ENCODE measurements around the gene ZNF714. TPM values are rescaled to one million over a fixed set of nuclear protein-coding genes. Genes with fewer than 3 reads are reported as not detected.

Gene ZNF714
- total and polyA plus RNA-seq, 10 of the 15 experiments (the other 5 are each of a cell fraction or from before 2014, with no cell fraction given) = 4.9 to 13.2 (median 9.1) TPM

DNA sequence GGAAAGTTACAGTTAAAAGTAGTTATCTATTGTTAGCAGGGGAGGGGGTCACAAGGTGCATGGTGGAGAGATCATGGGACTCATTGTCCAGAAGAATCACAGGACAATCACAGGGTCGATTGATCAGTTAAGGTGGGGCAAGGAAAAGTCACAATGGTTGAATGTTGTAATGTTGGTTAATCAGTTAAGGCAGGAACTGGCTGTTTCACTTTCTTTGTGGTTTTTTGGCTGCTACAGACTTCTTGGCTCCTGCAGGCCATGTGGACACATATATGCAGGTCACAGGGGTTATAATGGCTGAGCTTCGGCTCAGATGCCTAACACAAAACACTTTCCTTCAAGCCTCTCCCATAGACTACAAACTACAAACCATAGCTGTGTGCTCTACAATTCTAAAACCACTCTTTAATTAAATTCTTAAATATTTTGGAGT is 52.9 kb downstream of the ZNF714 start:
- DNase-seq (ENCODE audit: low read depth, low spot score) = no peak
- Histone ChIP-seq H3K4me1 (ENCODE audit: control insufficient read depth, insufficient read depth, low read length) (no peaks in the 10 kb centered on the region), H3K27me3 (replicated peaks in 1 of 2; ENCODE audit: control insufficient read depth in 2 of 2, insufficient read depth in 2 of 2, low read length in 1 of 2) (no peaks in the 10 kb centered on the region), H2AFZ (ENCODE audit: control insufficient read depth, low read depth, low read length) (no peak overlapping the region), H3K36me3 (ENCODE audit: control insufficient read depth in 2 of 2, insufficient read depth in 2 of 2, low read length in 1 of 2) (no peaks in the 10 kb centered on the region), H3K79me2 (ENCODE audit: control insufficient read depth, insufficient read depth, low read length) (no peaks in the 10 kb centered on the region), H3K9me3 (replicated peaks; ENCODE audit: control insufficient read depth, insufficient read depth, low read length) (no peaks in the 10 kb centered on the region; the same call in 2 of the 3 replicates), H3K4me2 (ENCODE audit: control insufficient read depth, insufficient read depth) (no peak overlapping the region), H3K4me3 (no peak overlapping the region), H3K9ac (ENCODE audit: control insufficient read depth, insufficient read depth, low read length) (no peak overlapping the region), H4K20me1 (ENCODE audit: control insufficient read depth, insufficient read depth) (no peaks in the 10 kb centered on the region), H3K27ac (ENCODE audit: control insufficient read depth, insufficient read depth) (no peak overlapping the region)
- ATAC-seq = no peak
- POLR2A ChIA-PET = no interaction called here
- no TSS peak for BruUV-seq (replicated peaks)
- intact Hi-C loops (cut with micrococcal nuclease; ENCODE audit: unreplicated experiment) = no loop called here
- RAD21 ChIA-PET (ENCODE audit: unreplicated experiment) = no interaction called here
- WGBS (ENCODE audit: insufficient coverage, insufficient replicate concordance, low lambda C conversion rate, missing lambda C conversion rate) = 64% methylated on average over 2 of the region's 2 CpGs
- TF ChIP-seq CBFB (IDR thresholded peaks at IDR 0.05; ENCODE audit: low read depth) (no peak), SREBF1 (IDR thresholded peaks at IDR 0.05; ENCODE audit: low read length) (no peak)
- TF ChIP-seq, protein P1, sequence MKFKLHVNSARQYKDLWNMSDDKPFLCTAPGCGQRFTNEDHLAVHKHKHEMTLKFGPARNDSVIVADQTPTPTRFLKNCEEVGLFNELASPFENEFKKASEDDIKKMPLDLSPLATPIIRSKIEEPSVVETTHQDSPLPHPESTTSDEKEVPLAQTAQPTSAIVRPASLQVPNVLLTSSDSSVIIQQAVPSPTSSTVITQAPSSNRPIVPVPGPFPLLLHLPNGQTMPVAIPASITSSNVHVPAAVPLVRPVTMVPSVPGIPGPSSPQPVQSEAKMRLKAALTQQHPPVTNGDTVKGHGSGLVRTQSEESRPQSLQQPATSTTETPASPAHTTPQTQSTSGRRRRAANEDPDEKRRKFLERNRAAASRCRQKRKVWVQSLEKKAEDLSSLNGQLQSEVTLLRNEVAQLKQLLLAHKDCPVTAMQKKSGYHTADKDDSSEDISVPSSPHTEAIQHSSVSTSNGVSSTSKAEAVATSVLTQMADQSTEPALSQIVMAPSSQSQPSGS (IDR thresholded peaks at IDR 0.05; ENCODE audit: low read length) = no peak
- SMC1A ChIA-PET (ENCODE audit: uncharacterized antibody, unreplicated experiment) = no interaction called here
- FAIRE-seq = no peak
- CTCF ChIA-PET = interaction anchor here (0.7 kb wide), 1 partner anchor 71 kb away, joined by 3 read pairs; no protein-coding TSS in a partner anchor
- in situ Hi-C loops (cut with MboI) = no loop called here

DNA sequence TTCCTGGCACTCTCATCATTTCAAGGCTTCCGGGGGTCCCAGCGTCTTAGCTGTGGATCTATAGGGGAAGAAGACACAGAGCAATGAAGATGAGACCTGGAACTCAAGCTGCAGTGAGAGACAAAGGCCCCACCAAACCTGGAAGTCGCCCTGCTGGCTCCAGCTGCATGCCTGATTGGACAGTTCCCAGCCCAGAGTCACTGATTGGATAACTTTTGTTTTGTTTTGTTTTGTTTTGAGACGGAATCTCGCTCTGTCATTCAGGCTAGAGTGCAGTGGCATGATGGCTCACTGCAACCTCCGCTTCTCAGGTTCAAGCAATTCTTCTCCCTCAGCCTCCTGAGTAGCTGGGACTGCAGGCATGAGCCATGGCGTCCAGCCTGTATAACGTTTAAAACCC is 53.4 kb downstream of the ZNF714 start:
- POLR2A ChIA-PET = no interaction called here
- TF ChIP-seq CREM (IDR thresholded peaks at IDR 0.05; ENCODE audit: low read depth) = no peak
- no peak for TF ChIP-seq ZNF207 (IDR thresholded peaks at IDR 0.05; ENCODE audit: borderline replicate concordance)
- no peak for TF ChIP-seq RBBP5 (conservative IDR thresholded peaks at IDR 0.05)
- TF ChIP-seq, protein P2, sequence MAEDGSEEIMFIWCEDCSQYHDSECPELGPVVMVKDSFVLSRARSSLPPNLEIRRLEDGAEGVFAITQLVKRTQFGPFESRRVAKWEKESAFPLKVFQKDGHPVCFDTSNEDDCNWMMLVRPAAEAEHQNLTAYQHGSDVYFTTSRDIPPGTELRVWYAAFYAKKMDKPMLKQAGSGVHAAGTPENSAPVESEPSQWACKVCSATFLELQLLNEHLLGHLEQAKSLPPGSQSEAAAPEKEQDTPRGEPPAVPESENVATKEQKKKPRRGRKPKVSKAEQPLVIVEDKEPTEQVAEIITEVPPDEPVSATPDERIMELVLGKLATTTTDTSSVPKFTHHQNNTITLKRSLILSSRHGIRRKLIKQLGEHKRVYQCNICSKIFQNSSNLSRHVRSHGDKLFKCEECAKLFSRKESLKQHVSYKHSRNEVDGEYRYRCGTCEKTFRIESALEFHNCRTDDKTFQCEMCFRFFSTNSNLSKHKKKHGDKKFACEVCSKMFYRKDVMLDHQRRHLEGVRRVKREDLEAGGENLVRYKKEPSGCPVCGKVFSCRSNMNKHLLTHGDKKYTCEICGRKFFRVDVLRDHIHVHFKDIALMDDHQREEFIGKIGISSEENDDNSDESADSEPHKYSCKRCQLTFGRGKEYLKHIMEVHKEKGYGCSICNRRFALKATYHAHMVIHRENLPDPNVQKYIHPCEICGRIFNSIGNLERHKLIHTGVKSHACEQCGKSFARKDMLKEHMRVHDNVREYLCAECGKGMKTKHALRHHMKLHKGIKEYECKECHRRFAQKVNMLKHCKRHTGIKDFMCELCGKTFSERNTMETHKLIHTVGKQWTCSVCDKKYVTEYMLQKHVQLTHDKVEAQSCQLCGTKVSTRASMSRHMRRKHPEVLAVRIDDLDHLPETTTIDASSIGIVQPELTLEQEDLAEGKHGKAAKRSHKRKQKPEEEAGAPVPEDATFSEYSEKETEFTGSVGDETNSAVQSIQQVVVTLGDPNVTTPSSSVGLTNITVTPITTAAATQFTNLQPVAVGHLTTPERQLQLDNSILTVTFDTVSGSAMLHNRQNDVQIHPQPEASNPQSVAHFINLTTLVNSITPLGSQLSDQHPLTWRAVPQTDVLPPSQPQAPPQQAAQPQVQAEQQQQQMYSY (CRISPR knock-in tag; IDR thresholded peaks at IDR 0.05) = no peak
- no peak for TF ChIP-seq BACH1 (IDR thresholded peaks at IDR 0.05; ENCODE audit: borderline replicate concordance)
- no peak for TF ChIP-seq ZBED1 (IDR thresholded peaks at IDR 0.05; ENCODE audit: borderline replicate concordance)
- no peak for TF ChIP-seq YY1 (IDR thresholded peaks at IDR 0.05; ENCODE audit: low read depth, low read length)
- TF ChIP-seq RUNX3 (IDR thresholded peaks at IDR 0.05; ENCODE audit: low read length) = no peak
- TF ChIP-seq SUPT20H (IDR thresholded peaks at IDR 0.05; ENCODE audit: borderline replicate concordance, control insufficient read depth, low read depth, low read length) = no peak
- TF ChIP-seq SREBF2 (IDR thresholded peaks at IDR 0.05; ENCODE audit: low read length) = no peak
- TF ChIP-seq PML (IDR thresholded peaks at IDR 0.05; ENCODE audit: low read length) = no peak
- TF ChIP-seq MTA2 (IDR thresholded peaks at IDR 0.05; ENCODE audit: low read depth) = no peak

More for the DNA sequence above, 53.4 kb downstream of the ZNF714 start:
- no peaks in the 10 kb centered on the region for H3K79me2 ChIP-seq (ENCODE audit: control insufficient read depth, insufficient read depth, low read length)
- ChIA-PET CTCF (interaction anchor here (0.7 kb wide), 1 partner anchor 71 kb away, joined by 3 read pairs; no protein-coding TSS in a partner anchor), RAD21 (ENCODE audit: unreplicated experiment) (no interaction called here), SMC1A (ENCODE audit: uncharacterized antibody, unreplicated experiment) (no interaction called here)
- H3K36me3 ChIP-seq (ENCODE audit: control insufficient read depth in 2 of 2, insufficient read depth in 2 of 2, low read length in 1 of 2) = no peaks in the 10 kb centered on the region
- H3K9me3 ChIP-seq (replicated peaks; ENCODE audit: control insufficient read depth, insufficient read depth, low read length) = no peaks in the 10 kb centered on the region; the same call in 2 of the 3 replicates
- no peak overlapping the region for H3K9ac ChIP-seq (ENCODE audit: control insufficient read depth, insufficient read depth, low read length)
- BruUV-seq (replicated peaks) = no TSS peak
- H3K27me3 ChIP-seq (replicated peaks in 1 of 2; ENCODE audit: control insufficient read depth in 2 of 2, insufficient read depth in 2 of 2, low read length in 1 of 2) = no peaks in the 10 kb centered on the region
- H4K20me1 ChIP-seq (ENCODE audit: control insufficient read depth, insufficient read depth) = no peaks in the 10 kb centered on the region
- WGBS (ENCODE audit: insufficient coverage, insufficient replicate concordance, low lambda C conversion rate, missing lambda C conversion rate) = 70% methylated on average over 8 of the region's 8 CpGs
- in situ Hi-C loops (cut with MboI) = no loop called here
- H3K4me2 ChIP-seq (ENCODE audit: control insufficient read depth, insufficient read depth) = no peak overlapping the region
- H3K4me3 ChIP-seq = no peak overlapping the region
- no peaks in the 10 kb centered on the region for H3K4me1 ChIP-seq (ENCODE audit: control insufficient read depth, insufficient read depth, low read length)
- intact Hi-C loops (cut with micrococcal nuclease; ENCODE audit: unreplicated experiment) = no loop called here
- ATAC-seq = no peak
- H3K27ac ChIP-seq (ENCODE audit: control insufficient read depth, insufficient read depth) = no peak overlapping the region
- H2AFZ ChIP-seq (ENCODE audit: control insufficient read depth, low read depth, low read length) = no peak overlapping the region
- no peak for FAIRE-seq
- no peak for DNase-seq (ENCODE audit: low read depth, low spot score)
